GM20000 (cell line): Measurements from ENCODE around the gene ZFP62.

ENCODE experiments used
- DNase-seq: peaks from one replicate; pipeline ENCODE4 v3.0.0; 2012; ENCODE audit warnings: low spot score
- CTCF ChIP-seq: IDR thresholded peaks from 2 replicates; pipeline ENCODE4 v1.5.1; 2012; ENCODE audit warnings: mild to moderate bottlenecking, control low read depth; ENCODE audit errors: extremely low read depth, missing control alignments

ZFP62 gene

GRCh38 chr5:180806351-180807011 lies 54.6 kb downstream of the ZFP62 start:
- no peak for DNase-seq

GRCh38 chr5:180804129-180804618 lies 56.9 kb downstream of the ZFP62 start:
- TF ChIP-seq CTCF = no peak

More at GRCh38 chr5:180806351-180807011, 54.6 kb downstream of the ZFP62 start:
- TF ChIP-seq CTCF = no peak

GRCh38 chr5:180803181-180804128 lies 57.6 kb downstream of the ZFP62 start:
- peak; percentile 91 for DNase-seq
- TF ChIP-seq CTCF = no peak

More at GRCh38 chr5:180804129-180804618, 56.9 kb downstream of the ZFP62 start:
- no peak for DNase-seq

- peak; percentile 99 for DNase-seq
- TF ChIP-seq CTCF = no peak
These were observed 58.5 kb downstream of the ZFP62 start, which contains the start of gene MGAT1 for GRCh38 chr5:180802325-180803180. MGAT1 (minus strand) TSS chr5:180802806; CDS start chr5:180792971, 9,835 bp downstream.

GRCh38 chr5:180801596-180802324 lies 59.3 kb downstream of the ZFP62 start:
- no peak for DNase-seq
- TF ChIP-seq CTCF = no peak
